ENCODE results near the gene LDHD.

The LDHD gene

GRCh38 chr16:75105306-75106061 lies 11.1 kb downstream of the LDHD start:
- no peak overlapping the region for H3K4me3 ChIP-seq (ENCODE audit: low read length)
- H3K4me1 ChIP-seq (ENCODE audit: control insufficient read depth, low read depth, low read length): peaks cover 14% of the 10 kb centered on the region
- H3K27ac ChIP-seq (ENCODE audit: low read length): no peak overlapping the region
- H3K9me3 ChIP-seq (ENCODE audit: control insufficient read depth, low read depth, low read length): no peaks in the 10 kb centered on the region
- H3K9ac ChIP-seq (ENCODE audit: low read length): no peak overlapping the region
- H3K27me3 ChIP-seq (ENCODE audit: control insufficient read depth, insufficient read depth, low read length): no peaks in the 10 kb centered on the region
- H3K36me3 ChIP-seq (ENCODE audit: control insufficient read depth, low read depth, low read length): no peaks in the 10 kb centered on the region

DNA sequence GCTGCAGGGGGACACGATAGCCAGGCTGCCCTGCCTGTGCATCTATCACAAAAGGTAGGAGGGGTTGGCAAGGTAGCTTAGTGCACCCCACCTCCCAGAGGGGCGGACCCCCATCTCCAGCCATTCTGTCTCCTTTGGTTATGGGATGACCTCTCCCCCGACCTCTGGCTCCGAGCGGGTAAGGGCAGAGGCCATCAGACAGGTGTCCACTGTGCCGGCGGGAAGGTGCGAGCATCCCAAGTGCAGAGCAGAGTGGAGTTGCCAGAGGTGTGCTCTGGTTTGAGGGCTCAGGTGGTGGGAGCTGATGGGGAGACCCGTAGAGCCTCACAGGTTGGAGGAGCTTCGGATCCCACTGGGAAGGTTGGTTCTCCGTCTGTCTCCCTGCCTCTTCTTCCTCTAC lies 11.7 kb downstream of the LDHD start:
- Histone ChIP-seq H3K36me3 (ENCODE audit: control insufficient read depth, low read depth, low read length) (no peaks in the 10 kb centered on the region), H3K27me3 (ENCODE audit: control insufficient read depth, insufficient read depth, low read length) (no peaks in the 10 kb centered on the region), H3K27ac (ENCODE audit: low read length) (no peak overlapping the region), H3K9ac (ENCODE audit: low read length) (no peak overlapping the region), H3K4me3 (ENCODE audit: low read length) (no peak overlapping the region), H3K4me1 (ENCODE audit: control insufficient read depth, low read depth, low read length) (peaks cover 14% of the 10 kb centered on the region), H3K9me3 (ENCODE audit: control insufficient read depth, low read depth, low read length) (no peaks in the 10 kb centered on the region)

DNA sequence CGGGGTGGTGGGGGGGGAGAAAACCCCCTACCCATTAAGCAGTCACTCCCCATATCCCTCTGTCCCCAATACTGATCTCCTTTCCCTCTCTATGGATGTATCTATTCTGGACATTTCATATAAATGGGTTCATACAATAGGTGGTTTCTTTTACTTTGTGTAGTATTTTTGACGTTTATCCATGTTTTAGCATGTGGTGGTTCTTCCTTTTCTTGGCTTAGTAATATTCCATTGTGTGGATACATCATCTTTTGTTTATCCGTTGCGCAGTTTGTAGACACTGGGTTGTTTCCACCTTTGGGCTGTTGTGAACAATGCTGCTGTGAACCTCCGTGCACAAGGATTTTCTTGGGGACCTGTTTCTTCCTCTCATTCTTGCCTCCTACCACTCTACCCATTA lies 12.6 kb downstream of the LDHD start:
- H3K4me1 ChIP-seq (ENCODE audit: control insufficient read depth, low read depth, low read length): peaks cover 15% of the 10 kb centered on the region
- no peak overlapping the region for H3K9ac ChIP-seq (ENCODE audit: low read length)
- H3K27ac ChIP-seq (ENCODE audit: low read length): no peak overlapping the region
- H3K9me3 ChIP-seq (ENCODE audit: control insufficient read depth, low read depth, low read length): no peaks in the 10 kb centered on the region
- no peaks in the 10 kb centered on the region for H3K36me3 ChIP-seq (ENCODE audit: control insufficient read depth, low read depth, low read length)
- no peaks in the 10 kb centered on the region for H3K27me3 ChIP-seq (ENCODE audit: control insufficient read depth, insufficient read depth, low read length)
- no peak overlapping the region for H3K4me3 ChIP-seq (ENCODE audit: low read length)

GRCh38 chr16:75102595-75102994 lies 14.0 kb downstream of the LDHD start:
- Histone ChIP-seq H3K27ac (ENCODE audit: low read length) (no peak overlapping the region), H3K27me3 (ENCODE audit: control insufficient read depth, insufficient read depth, low read length) (no peaks in the 10 kb centered on the region), H3K9me3 (ENCODE audit: control insufficient read depth, low read depth, low read length) (no peaks in the 10 kb centered on the region), H3K9ac (ENCODE audit: low read length) (no peak overlapping the region), H3K36me3 (ENCODE audit: control insufficient read depth, low read depth, low read length) (no peaks in the 10 kb centered on the region), H3K4me1 (ENCODE audit: control insufficient read depth, low read depth, low read length) (peaks cover 28% of the 10 kb centered on the region), H3K4me3 (ENCODE audit: low read length) (no peak overlapping the region)

DNA sequence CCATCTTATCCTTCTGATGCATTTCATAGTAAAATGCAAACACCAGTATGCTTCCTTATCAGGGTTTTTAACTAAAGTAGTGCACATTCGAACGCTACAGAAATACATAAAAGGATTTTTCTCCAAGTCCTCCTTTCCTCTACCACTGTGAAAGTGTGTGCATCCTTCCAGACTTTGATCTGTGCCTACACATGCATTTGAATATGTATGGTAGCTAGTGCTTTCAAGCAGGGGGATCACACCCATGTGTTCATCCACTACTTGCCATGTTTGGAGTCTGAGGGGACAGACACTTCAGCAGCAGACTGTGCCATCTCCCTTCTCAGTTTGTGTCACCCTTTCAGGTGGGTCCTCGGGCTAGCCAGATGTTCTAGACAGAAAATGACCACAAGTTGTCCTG lies 14.9 kb downstream of the LDHD start:
- H3K4me1 ChIP-seq (ENCODE audit: control insufficient read depth, low read depth, low read length): peaks cover 35% of the 10 kb centered on the region
- H3K27ac ChIP-seq (ENCODE audit: low read length): no peak overlapping the region
- no peaks in the 10 kb centered on the region for H3K27me3 ChIP-seq (ENCODE audit: control insufficient read depth, insufficient read depth, low read length)
- H3K9ac ChIP-seq (ENCODE audit: low read length): no peak overlapping the region
- H3K36me3 ChIP-seq (ENCODE audit: control insufficient read depth, low read depth, low read length): no peaks in the 10 kb centered on the region
- no peaks in the 10 kb centered on the region for H3K9me3 ChIP-seq (ENCODE audit: control insufficient read depth, low read depth, low read length)
- H3K4me3 ChIP-seq (ENCODE audit: low read length): no peak overlapping the region

DNA sequence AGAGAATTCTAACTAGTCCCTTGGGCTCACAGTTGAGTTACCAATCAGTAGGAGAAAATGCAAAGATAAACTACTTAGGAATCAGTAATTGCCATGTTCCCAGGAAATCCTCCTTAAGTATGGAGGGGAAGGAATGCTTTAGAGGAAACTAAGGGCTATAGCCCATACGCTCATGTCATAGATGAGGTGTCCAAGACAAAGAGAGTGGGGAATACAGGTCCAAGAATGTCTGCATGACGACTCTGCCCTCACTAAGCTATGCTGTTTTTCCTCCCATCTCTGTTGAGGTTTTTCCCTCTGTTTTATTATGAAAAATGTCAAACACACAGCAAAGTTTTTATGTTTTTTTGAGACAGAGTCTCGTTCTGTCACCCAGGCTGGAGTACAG lies 16.0 kb downstream of the LDHD start:
- Histone ChIP-seq H3K27ac (ENCODE audit: low read length) (no peak overlapping the region), H3K4me1 (ENCODE audit: control insufficient read depth, low read depth, low read length) (peaks cover 43% of the 10 kb centered on the region), H3K4me3 (ENCODE audit: low read length) (no peak overlapping the region), H3K9me3 (ENCODE audit: control insufficient read depth, low read depth, low read length) (no peaks in the 10 kb centered on the region), H3K27me3 (ENCODE audit: control insufficient read depth, insufficient read depth, low read length) (no peaks in the 10 kb centered on the region), H3K9ac (ENCODE audit: low read length) (no peak overlapping the region), H3K36me3 (ENCODE audit: control insufficient read depth, low read depth, low read length) (no peaks in the 10 kb centered on the region)

- Histone ChIP-seq H3K4me1 (ENCODE audit: control insufficient read depth, low read depth, low read length) (peaks cover 43% of the 10 kb centered on the region), H3K9me3 (ENCODE audit: control insufficient read depth, low read depth, low read length) (no peaks in the 10 kb centered on the region), H3K27ac (ENCODE audit: low read length) (no peak overlapping the region), H3K4me3 (ENCODE audit: low read length) (no peak overlapping the region), H3K27me3 (ENCODE audit: control insufficient read depth, insufficient read depth, low read length) (no peaks in the 10 kb centered on the region), H3K36me3 (ENCODE audit: control insufficient read depth, low read depth, low read length) (no peaks in the 10 kb centered on the region), H3K9ac (ENCODE audit: low read length) (no peak overlapping the region)
Observed at GRCh38 chr16:75099738-75100602, 16.6 kb downstream of the LDHD start.

- Histone ChIP-seq H3K27ac (ENCODE audit: low read length) (no peak overlapping the region), H3K27me3 (ENCODE audit: control insufficient read depth, insufficient read depth, low read length) (no peaks in the 10 kb centered on the region), H3K9ac (ENCODE audit: low read length) (no peak overlapping the region), H3K4me3 (ENCODE audit: low read length) (no peak overlapping the region), H3K9me3 (ENCODE audit: control insufficient read depth, low read depth, low read length) (no peaks in the 10 kb centered on the region), H3K36me3 (ENCODE audit: control insufficient read depth, low read depth, low read length) (no peaks in the 10 kb centered on the region), H3K4me1 (ENCODE audit: control insufficient read depth, low read depth, low read length) (peaks cover 43% of the 10 kb centered on the region)
Observed at GRCh38 chr16:75099075-75099667, 17.4 kb downstream of the LDHD start.

DNA sequence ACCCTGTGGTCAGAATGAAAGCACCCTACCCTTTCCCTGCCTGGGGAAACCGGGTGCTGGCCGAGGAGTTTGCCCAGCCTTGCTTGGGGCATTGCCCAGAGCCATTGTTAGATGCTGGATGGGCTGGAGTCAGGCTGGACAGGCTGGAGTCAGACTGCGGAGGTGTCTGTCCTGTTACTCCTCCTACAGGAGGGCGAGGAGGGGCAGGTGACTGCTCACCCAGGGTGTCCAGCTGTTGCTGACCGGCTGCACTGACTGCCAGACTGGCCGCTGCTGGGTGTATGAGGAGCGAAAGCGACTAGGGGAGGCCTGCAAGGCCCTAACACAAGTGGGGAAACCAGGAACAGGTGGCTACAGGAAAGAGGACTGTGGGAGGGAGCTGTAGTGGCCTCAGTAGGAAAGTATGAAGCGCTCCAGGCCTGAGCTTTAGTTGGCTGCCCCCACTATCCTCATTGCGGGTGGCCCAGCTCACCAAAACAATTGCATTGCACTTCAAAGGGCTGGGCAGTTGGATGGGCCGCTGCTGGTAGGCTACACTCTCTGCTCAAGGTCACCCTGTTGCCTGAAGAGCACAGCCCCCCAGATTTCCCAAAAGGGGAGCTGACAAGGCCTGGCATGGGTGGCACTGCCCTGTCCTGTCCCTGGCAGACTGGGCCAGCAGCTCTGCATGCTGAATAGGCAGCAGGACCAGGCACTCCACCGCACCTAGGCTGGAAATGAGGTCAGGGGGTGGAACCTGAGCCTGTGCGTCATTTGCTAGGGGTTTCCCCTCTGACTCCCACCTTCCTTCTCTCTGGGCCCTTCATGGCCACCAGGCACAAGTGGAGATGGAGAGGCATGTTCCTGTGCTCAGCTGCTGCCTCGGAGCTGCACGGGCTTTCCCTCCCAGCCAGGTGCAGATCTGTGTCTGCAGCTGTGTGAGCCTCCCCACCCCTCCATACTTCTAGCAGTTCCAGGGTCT lies 18.4 kb downstream of the LDHD start:
- H3K9ac ChIP-seq (ENCODE audit: low read length): no peak overlapping the region
- no peaks in the 10 kb centered on the region for H3K36me3 ChIP-seq (ENCODE audit: control insufficient read depth, low read depth, low read length)
- no peak overlapping the region for H3K27ac ChIP-seq (ENCODE audit: low read length)
- H3K4me3 ChIP-seq (ENCODE audit: low read length): no peak overlapping the region
- H3K27me3 ChIP-seq (ENCODE audit: control insufficient read depth, insufficient read depth, low read length): no peaks in the 10 kb centered on the region
- H3K9me3 ChIP-seq (ENCODE audit: control insufficient read depth, low read depth, low read length): no peaks in the 10 kb centered on the region
- H3K4me1 ChIP-seq (ENCODE audit: control insufficient read depth, low read depth, low read length): peaks cover 43% of the 10 kb centered on the region

- Histone ChIP-seq H3K27ac (ENCODE audit: low read length) (no peak overlapping the region), H3K36me3 (ENCODE audit: control insufficient read depth, low read depth, low read length) (no peaks in the 10 kb centered on the region), H3K9me3 (ENCODE audit: control insufficient read depth, low read depth, low read length) (no peaks in the 10 kb centered on the region), H3K27me3 (ENCODE audit: control insufficient read depth, insufficient read depth, low read length) (no peaks in the 10 kb centered on the region), H3K4me1 (ENCODE audit: control insufficient read depth, low read depth, low read length) (peaks cover 50% of the 10 kb centered on the region), H3K4me3 (ENCODE audit: low read length) (no peak overlapping the region), H3K9ac (ENCODE audit: low read length) (no peak overlapping the region)
Observed at GRCh38 chr16:75097191-75097761, 19.3 kb downstream of the LDHD start.
